Activated CD4-positive, alpha-beta T cell treated with anti-CD3 and anti-CD28 coated beads, Interleukin-2, amount 50 U/mL, for 16 hours (primary cell): ENCODE measurements around the gene OR1N1.
"Not testable (repeated sequence)": the region's sequence is repeated elsewhere in the genome, so short reads cannot be mapped to it uniquely, and the experiment has no call there.

Source experiments
- DNase-seq: peaks from one replicate; pipeline ENCODE4 v3.0.0-alpha.2; 2020

Gene OR1N1, protein sequence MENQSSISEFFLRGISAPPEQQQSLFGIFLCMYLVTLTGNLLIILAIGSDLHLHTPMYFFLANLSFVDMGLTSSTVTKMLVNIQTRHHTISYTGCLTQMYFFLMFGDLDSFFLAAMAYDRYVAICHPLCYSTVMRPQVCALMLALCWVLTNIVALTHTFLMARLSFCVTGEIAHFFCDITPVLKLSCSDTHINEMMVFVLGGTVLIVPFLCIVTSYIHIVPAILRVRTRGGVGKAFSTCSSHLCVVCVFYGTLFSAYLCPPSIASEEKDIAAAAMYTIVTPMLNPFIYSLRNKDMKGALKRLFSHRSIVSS

DNA sequence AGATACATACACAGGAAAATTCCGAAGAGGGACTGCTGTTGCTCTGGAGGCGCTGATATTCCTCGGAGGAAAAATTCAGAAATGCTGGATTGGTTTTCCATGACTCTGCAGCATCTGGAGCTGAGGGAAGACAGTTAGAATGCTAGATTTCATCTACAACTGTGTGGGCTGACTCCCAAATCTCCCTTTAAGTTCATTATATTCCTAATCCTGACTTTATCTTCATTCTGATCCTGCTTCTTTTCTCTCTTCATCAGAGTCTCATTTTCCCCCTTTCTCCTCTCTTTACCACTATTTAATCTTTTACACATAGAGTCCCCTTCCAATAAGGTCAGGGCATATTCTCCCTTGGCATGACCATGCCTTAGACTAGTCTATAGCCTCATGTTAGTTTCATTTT lies at the start of gene OR1N1:
TSS of gene OR1N1 (minus strand) at position 101 of the 400 bp plus-strand sequence. CDS start at position 101, 0 bp downstream.
- DNase-seq, result no peak

DNA sequence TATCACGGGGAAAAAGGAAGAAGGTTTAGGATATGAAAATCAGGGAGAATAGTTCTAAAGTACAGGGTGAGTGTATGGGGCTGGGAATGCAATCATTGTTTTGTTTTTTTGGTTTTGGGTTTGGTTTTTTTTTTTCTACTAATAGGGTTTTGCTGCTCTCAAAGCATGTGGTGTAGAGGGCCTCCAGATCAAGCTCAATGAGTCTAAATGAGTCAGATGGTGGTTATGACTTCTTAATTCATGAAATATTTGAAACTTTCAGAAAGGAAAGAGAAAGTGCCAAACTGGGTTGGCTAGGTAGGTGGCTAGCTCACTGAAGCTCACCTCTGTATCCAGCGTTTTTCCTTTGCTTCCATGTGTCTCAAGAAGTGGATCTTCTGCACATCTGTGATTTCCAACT lies 45.4 kb upstream of the OR1N1 start:
- peak; percentile 16 for DNase-seq

DNA sequence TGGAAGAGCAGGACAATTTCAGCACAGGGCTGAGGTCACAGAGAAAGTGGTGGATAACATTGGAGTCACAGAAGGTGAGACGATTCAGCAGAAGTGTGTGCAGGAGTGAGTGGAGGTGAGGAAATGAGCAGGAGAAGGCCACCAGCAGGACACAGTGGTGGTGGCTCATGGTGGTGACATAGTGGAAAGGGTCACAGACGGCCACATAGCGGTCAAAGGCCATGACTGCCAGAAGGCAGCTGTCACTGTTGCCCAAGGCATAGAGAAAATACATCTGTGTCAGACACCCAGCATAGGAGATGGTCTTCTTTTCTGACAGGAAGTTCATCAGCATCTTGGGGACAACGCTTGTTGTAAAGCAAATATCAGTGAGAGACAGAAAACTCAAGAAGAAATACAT lies 40.8 kb upstream of the OR1N1 start:
- no peak for DNase-seq

DNA sequence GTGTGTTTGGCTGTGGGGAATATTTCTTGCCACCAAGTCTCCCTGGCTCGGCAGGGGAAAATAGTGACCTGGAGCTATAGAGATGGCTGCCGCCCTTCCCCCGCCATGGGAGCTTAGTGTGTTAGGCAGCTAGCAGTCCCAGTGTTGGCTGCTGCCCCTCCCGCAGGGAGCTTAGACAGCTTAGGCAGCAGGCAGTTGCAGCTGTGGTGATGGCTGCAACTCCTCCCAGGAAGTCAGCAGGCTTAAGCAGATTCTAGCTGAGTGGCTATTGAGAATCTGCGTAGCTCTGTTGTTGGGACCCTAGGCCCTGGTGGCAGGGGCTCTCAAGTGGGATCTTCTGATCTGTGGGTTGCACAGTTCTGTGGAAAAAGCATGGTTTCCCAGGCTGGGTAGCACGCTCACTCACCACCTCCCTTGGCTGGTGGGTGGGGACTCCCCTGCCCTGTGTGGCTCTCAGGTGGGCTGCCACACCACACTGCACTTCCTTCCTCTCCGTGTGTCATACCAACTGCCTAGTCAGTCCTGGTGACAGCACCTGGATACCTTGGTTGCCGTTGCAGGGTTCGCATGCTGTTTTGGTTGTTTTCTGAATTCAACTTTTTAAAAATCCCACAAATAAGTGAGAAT lies 35.2 kb upstream of the OR1N1 start:
- no peak for DNase-seq

DNA sequence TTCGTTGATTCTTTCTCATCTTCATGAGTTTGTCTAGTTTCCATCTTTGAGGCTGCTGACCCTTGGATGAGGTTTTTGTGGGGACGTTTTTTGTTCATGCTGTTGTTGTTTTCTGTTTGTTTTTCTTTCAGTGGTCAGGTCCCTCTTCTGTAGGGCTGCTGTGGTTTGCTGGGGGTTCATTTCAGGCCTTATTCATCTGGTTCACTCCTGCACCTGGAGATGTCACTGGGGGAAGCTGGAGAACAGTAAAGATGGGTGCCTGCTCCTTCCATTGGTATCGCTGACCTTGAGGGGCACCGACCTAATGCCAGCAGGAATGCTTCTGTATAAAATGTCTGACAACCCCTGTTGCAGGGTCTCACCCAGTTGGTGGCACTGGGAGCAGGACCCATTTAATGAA lies 34.4 kb upstream of the OR1N1 start:
- DNase-seq, result no peak

DNA sequence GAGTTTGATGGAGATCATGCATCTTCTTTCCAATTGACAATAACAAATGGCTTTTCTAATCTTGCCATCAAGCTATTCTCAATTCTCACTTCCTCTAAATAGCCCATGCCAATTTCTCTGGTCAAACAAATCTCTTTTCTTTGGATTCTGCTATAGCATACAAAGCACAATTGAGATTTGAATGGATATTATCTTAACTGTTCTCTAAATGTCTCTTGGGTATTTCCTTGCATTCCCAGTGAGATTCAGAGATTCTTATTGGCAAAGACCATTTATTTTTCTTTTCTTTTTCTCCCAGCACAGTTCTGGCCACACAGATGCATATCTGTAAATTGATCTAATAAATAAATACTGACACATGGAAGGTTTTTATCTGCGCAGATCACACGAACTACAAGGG lies 25.7 kb upstream of the OR1N1 start, which contains the start of gene OR1N2:
TSS of gene OR1N2 (plus strand) at position 301 of the 400 bp plus-strand sequence. CDS start 100 bp downstream, outside the sequence.
- no peak for DNase-seq

DNA sequence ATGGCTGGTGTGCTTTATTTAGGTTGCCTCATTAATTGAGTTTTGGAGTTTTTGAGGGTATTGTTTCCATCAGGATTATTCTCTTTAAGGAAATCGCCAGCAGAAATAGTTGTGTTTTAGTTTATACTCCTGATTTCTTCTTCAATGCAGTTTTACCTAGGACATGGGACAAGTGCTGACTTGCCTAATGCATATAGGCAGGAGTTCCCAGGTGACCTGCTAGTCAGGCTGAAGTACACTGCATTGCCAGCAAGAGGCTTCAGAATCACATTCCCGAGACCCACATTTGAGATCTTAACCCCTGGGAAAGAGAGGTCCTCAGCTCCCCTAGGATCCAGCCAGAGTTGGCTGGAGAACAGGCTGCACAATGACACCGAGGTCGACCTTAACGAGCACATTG lies 24.3 kb upstream of the OR1N1 start:
- DNase-seq, result no peak

DNA sequence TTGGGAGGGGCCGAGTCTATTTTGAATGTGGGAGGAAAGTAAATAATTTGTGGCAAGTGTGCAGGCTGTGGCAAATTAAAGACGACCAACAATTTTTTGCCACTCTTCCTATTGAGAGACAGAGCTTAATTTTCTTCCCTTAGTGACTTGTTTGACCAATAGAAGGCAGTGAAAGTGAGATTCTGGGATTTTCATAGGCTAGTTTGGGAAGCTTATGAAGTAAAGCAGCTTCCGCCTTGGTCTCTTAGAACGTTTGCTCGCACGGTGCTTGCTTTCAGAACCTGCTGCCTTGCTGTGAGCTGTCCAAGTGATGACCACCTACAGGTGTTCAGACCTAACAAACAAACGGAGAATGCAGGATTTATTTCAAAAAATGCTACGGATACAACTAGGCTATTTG lies 19.1 kb upstream of the OR1N1 start:
- no peak for DNase-seq

DNA sequence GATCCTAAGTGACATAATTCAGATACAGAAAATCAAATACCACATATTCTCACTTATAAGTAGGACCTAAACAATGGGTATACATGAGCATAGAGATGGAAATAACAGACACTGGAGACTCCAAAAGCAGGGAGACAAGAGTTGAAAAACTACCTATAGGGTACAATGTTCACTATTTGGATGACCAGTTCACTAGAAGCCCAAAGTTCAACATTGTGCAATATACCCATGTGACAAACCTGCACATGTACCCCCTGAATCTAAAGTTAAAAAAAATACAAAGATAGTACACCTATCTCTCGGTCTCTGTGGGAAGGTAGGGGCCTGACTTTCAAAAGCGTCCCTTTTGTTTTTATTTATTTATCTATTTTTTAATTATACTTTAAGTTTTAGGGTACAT lies 11.7 kb upstream of the OR1N1 start:
- DNase-seq, result no peak

DNA sequence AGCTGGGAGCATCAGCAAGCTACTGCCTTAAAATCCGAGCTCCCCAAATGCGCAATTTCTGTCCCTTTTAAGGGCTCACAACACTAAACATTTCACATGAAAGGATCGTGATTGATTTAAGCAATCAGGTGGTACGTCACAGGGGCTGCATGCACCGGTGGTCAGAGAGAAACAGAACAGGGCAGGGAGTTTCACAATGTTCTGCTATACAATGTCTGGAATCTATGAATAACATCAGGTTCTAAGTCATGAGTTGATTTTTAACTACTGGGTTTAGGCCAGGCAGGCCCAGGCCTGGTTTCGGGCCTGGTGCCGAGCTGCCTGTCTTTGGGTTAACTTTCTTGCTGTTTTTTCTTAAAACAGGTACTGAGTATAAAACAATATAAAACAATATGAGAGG lies 10.0 kb upstream of the OR1N1 start:
- DNase-seq, result not testable (repeated sequence)

DNA sequence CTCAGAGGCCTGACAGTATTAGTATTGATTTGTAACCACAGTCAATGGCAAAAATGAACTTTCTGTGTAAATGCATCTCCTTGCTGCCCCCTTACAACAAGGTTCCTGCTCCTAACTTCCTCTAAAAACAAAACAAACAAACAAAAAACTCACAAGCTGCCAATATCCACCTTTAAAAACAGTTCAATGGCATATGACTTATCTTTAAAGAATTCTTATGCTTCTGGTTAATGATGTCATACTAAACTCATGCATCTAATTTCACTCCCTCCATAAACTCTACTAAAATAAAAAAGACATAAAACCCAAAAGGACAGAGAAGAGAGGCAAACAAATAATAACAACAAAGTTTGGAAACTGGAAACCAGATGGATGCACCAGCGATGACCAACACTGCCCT lies 9.0 kb upstream of the OR1N1 start:
- DNase-seq, result no peak

DNA sequence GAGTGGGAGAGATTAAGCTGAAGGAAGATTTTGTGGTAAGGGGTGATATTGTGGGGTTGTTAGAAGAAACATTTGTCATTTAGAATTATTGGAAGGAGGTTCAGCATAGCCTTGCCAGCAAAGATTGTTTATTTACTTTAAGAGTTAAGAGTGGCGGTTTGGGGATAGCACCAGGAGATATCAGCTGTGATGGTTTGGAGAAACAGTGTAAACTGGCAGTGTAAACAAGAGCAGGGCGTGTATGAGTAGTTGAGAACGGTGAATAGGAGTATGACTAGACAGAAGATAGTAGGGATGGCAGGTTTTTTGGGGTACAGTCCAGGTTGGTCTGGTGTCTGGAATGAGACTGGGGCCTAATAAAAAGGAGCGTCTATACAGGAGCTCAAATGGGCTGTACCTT lies 4.1 kb upstream of the OR1N1 start:
- not testable (repeated sequence) for DNase-seq

DNA sequence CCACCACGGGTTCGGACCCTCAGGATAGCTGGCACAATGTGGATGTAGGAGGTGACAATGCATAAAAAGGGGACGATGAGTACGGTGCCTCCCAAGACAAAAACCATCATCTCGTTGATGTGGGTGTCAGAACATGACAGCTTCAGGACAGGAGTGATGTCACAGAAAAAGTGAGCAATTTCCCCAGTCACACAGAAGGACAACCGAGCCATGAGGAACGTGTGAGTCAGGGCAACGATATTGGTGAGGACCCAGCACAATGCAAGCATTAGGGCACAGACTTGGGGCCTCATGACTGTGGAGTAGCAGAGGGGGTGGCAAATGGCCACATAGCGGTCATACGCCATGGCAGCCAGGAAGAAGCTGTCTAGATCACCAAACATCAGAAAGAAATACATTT lies 491 bp downstream of the OR1N1 start:
- DNase-seq, result no peak

DNA sequence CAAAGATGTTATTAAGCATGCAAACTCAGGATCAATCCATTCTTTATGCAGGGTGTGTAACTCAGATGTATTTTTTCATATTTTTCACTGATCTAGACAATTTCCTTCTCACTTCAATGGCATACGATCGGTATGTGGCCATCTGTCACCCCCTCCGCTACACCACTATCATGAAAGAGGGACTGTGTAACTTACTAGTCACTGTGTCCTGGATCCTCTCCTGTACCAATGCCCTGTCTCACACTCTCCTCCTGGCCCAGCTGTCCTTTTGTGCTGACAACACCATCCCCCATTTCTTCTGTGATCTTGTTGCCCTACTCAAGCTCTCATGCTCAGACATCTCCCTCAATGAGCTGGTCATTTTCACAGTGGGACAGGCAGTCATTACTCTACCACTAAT lies 7.7 kb downstream of the OR1N1 start:
- DNase-seq, result no peak

DNA sequence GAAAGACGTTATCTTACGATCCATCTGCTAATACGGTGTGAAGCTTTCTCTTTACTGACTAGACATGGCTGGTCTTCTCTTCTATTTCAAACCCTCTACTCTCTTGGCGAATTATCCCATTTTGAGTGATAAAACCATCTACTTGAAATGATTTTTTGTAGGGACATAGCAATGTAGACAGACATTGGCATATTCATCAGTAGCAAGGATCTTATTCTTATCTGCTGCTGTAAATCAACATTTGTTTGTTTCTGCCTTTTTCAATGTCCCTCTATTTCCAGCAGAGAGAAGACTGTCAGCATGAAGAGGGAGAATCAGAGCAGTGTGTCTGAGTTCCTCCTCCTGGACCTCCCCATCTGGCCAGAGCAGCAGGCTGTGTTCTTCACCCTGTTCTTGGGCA lies 8.3 kb downstream of the OR1N1 start, which contains the start of gene OR1J4:
TSS of gene OR1J4 (plus strand) at position 301 of the 400 bp plus-strand sequence. CDS start at position 301, 0 bp downstream.
- no peak for DNase-seq

DNA sequence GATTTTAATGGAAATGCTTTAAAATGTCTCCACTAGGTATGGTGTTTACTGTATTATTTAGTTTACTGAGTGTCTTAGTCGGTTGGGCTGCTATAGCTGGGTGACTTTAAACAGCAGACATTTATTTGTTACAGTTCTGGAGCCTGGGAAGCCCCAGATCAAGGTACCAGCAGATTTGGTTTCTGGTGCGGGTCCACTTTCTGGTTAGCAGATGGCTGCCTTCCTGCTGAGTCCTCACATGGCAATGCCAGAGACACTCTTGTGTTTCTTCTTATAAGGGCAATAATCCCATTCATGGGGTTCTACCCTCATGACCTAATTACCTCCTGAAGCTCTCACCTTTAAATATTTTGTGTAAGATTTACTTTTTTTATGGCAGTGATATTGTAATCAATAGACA lies 8.9 kb downstream of the OR1N1 start:
- no peak for DNase-seq

DNA sequence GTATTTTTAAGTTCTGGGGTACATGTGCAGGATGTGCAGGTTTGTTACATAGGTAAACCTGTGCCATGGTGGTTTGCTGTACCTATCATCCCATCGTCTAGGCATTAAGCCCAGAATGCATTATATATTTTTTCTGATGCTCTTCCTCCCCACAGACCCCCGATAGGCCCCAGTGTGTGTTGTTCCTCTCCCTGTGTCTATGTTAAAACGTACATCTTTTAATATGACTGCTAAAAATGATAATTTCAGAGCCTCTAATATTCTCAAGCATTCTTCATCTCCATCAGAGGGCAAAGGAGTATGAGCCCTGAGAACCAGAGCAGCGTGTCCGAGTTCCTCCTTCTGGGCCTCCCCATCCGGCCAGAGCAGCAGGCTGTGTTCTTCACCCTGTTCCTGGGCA lies 16.6 kb downstream of the OR1N1 start, which contains the start of gene OR1J2:
TSS of gene OR1J2 (plus strand) at position 301 of the 400 bp plus-strand sequence. CDS start at position 301, 0 bp downstream.
- DNase-seq, result no peak

DNA sequence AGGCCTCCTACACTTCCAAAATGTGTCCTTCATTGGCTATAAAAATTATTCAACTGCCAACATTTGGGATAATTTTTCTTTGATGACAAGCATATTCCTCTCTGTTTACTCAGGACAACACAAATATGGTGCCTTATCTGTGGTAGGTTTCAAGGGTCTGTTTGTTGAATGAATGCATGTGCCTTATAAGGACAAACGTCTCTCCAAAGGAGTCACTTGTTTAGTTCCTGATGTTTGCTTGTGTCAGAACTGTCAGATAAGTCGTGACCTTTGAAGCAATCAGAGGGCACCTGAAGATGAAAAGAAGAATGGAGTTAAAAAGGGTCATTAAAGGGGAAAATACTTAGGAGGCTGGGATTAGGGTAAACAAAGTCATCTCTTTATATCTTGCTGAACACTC lies 20.1 kb downstream of the OR1N1 start:
- DNase-seq, result no peak

DNA sequence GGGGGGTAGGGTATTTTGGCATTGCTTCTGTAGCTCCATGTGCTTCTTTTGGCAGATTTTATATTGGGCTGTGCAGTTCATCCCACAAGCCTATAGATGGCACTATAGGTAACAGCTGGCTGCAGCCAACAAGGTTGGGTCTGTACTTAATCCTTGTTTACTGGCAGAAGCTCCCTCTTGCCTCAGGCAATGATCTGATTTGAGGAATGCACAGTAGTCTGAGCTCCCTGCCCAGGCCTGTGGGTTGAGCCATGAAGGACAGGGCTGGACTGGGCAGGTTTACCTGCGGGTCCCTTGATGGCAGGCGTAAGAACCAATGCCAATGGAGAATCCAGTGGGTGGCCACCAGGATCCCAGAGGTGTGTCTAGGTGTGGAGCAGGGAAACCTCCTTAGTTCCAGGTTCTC lies 28.2 kb downstream of the OR1N1 start:
- peak; percentile 45 for DNase-seq

DNA sequence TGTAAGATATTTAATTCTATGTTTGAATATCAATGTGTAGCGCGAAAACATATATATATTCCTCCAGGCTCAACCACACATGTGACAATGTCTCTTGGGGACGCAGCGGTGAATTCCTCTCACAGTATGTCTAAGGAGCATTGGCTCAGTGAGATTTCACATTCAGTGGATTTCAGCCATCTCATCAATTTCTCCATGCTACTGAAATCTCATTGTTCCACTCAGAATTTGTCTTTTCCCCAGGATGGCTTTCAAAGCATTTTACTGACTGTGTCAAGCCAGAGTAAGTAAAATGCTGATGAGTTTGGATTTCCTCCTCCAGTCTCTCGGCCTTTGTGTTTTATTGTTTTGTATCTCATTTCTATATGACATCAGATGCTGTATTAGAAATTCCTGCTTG lies 48.0 kb downstream of the OR1N1 start:
- DNase-seq, result no peak

DNA sequence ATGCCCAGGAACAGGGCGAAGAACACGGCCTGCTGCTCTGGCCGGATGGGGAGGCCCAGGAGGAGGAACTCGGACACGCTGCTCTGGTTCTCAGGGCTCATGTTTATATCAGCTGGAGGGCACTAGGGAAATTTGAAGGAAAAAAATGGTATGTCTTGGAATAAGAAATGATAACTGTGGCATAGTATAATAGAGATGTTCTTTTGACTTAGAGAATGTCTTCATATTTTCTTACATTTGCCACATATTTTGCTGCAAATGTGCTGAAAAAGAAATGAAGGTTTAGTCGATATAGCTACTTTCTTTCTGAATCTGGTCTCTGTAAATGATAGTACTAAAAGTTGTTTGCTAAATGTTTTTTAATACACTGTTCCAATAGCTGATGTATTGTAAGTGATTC lies 49.3 kb downstream of the OR1N1 start, which contains the start of gene OR1J1:
TSS of gene OR1J1 (minus strand) at position 101 of the 400 bp plus-strand sequence. CDS start at position 101, 0 bp downstream.
- no peak for DNase-seq

DNA sequence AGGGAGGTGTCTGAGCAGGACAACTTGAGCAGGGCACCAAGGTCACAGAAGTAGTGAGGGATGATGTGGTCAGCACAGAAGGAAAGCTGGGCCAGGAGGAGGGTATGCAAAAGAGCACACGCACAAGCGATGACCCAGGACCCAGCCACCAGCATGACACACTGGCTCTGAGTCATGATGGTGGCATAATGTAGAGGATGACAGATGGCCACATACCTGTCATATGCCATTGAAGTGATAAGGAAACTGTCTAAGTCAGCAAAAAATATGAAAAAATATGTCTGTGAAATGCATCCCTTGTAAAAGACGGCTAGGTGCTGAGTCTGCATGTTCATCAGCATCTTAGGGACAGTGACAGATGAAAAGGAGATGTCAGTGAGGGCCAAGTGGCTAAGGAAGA lies 49.7 kb downstream of the OR1N1 start:
- no peak for DNase-seq
